GM23338 (cell line): ENCODE results near the gene PRR22. TPM values are rescaled to one million over a fixed set of nuclear protein-coding genes. Genes with fewer than 3 reads are reported as not detected.

ENCODE experiments used
- ATAC-seq: fragments of 200-7000 bp; cut with Tn5 transposase; 3 replicates; pipeline ENCODE4 v1.9.1; 2020
- DNase-seq: peaks from one replicate; pipeline ENCODE4 v3.0.0-alpha.2; 2015; ENCODE audit warnings: low spot score
- H2AFZ ChIP-seq: fragments of 200-600 bp; sonication (generic); 2 replicates; pipeline ENCODE4 v1.8.0; 2016; ENCODE audit warnings: antibody characterized with exemption, mild to moderate bottlenecking, moderate library complexity
- H3F3A ChIP-seq: fragments of 200-600 bp; sonication (generic); replicated peaks from 2 replicates; pipeline ENCODE4 v1.8.0; 2017; ENCODE audit warnings: antibody characterized with exemption, mixed run types, low read depth
- H3K27ac ChIP-seq: fragments of 200-600 bp; sonication (generic); 2 replicates; pipeline ENCODE4 v1.6.1; 2016; ENCODE audit warnings: low read depth
- H3K27me3 ChIP-seq: fragments of 200-600 bp; sonication (generic); 2 replicates; pipeline ENCODE4 v1.8.0; 2016; ENCODE audit warnings: mild to moderate bottlenecking, mixed run types, moderate library complexity; ENCODE audit not compliant: insufficient read depth
- H3K36me3 ChIP-seq: fragments of 200-600 bp; sonication (generic); 2 replicates; pipeline ENCODE4 v1.8.0; 2016; ENCODE audit warnings: mild to moderate bottlenecking; ENCODE audit not compliant: insufficient read depth
- H3K4me1 ChIP-seq: fragments of 200-600 bp; sonication (generic); 2 replicates; pipeline ENCODE4 v1.8.0; 2016; ENCODE audit warnings: mild to moderate bottlenecking, moderate library complexity; ENCODE audit not compliant: insufficient read depth
- H3K4me2 ChIP-seq: fragments of 200-600 bp; sonication (generic); 2 replicates; pipeline ENCODE4 v1.7.1; 2017; ENCODE audit warnings: mixed run types
- H3K4me3 ChIP-seq: fragments of 200-600 bp; sonication (generic); 2 replicates; pipeline ENCODE4 v1.6.1; 2016; ENCODE audit warnings: mixed run types
- H3K79me2 ChIP-seq: fragments of 200-600 bp; sonication (generic); replicated peaks from 2 replicates; pipeline ENCODE4 v1.8.0; 2017; ENCODE audit warnings: mild to moderate bottlenecking; ENCODE audit not compliant: insufficient read depth
- H3K9me2 ChIP-seq: fragments of 200-600 bp; sonication (generic); 2 replicates; pipeline ENCODE4 v1.8.0; 2017; ENCODE audit not compliant: insufficient read depth
- H4K20me1 ChIP-seq: fragments of 200-600 bp; sonication (generic); replicated peaks from 2 replicates; pipeline ENCODE4 v1.8.0; 2017; ENCODE audit warnings: mild to moderate bottlenecking; ENCODE audit not compliant: insufficient read depth
- H3K27ac Mint-ChIP-seq: 2 replicates; pipeline ENCODE4 v1.8.0; 2020; ENCODE audit warnings: inconsistent platforms, mild to moderate bottlenecking, moderate library complexity, mixed read lengths
- H3K27me3 Mint-ChIP-seq: 3 replicates; pipeline ENCODE4 v1.8.0; 2022; ENCODE audit warnings: low read depth, mild to moderate bottlenecking, moderate library complexity, mixed read lengths, inconsistent platforms; ENCODE audit not compliant: insufficient read depth, poor library complexity
- H3K36me3 Mint-ChIP-seq: 3 replicates; pipeline ENCODE4 v1.8.0; 2021; ENCODE audit warnings: low read depth, mild to moderate bottlenecking, inconsistent platforms, moderate library complexity, mixed read lengths
- H3K4me1 Mint-ChIP-seq: 3 replicates; pipeline ENCODE4 v1.8.0; 2020; ENCODE audit warnings: mild to moderate bottlenecking, inconsistent platforms, mixed read lengths
- H3K4me3 Mint-ChIP-seq: 3 replicates; pipeline ENCODE4 v1.8.0; 2021; ENCODE audit warnings: moderate library complexity, mild to moderate bottlenecking, inconsistent platforms, mixed read lengths
- H3K9me3 Mint-ChIP-seq: 3 replicates; pipeline ENCODE4 v1.8.0; 2020; ENCODE audit warnings: moderate library complexity, mild to moderate bottlenecking, inconsistent platforms, mixed read lengths
- CREB1 ChIP-seq: fragments of 250-450 bp; sonication (Bioruptor Pico); IDR thresholded peaks from 2 replicates; pipeline ENCODE4 v1.5.0; 2020; ENCODE audit warnings: low read depth, mild to moderate bottlenecking, moderate library complexity
- EZH2 ChIP-seq: fragments of 200-600 bp; sonication (generic); IDR thresholded peaks from one replicate; pipeline ENCODE4 v1.8.0; 2017; ENCODE audit warnings: antibody characterized with exemption, mild to moderate bottlenecking, low read depth; ENCODE audit not compliant: unreplicated experiment
- EZH2phosphoT487 ChIP-seq: fragments of 200-600 bp; sonication (generic); IDR thresholded peaks from one replicate; pipeline ENCODE4 v1.8.1; 2018; ENCODE audit warnings: antibody characterized with exemption; ENCODE audit not compliant: unreplicated experiment
- JUNB ChIP-seq: IDR thresholded peaks from one replicate; pipeline ENCODE4 v1.6.1; 2016; ENCODE audit warnings: antibody characterized with exemption; ENCODE audit not compliant: unreplicated experiment
- NANOG ChIP-seq: IDR thresholded peaks from 2 replicates; pipeline ENCODE4 v1.6.1; 2016; ENCODE audit warnings: antibody characterized with exemption, borderline replicate concordance
- REST ChIP-seq: IDR thresholded peaks from one replicate; pipeline ENCODE4 v1.6.1; 2018; ENCODE audit warnings: antibody characterized with exemption; ENCODE audit not compliant: unreplicated experiment
- STAT1 ChIP-seq: IDR thresholded peaks from one replicate; pipeline ENCODE4 v1.6.1; 2016; ENCODE audit warnings: antibody characterized with exemption; ENCODE audit not compliant: unreplicated experiment
- polyA plus RNA-seq: library from polyadenylated mRNA; unstranded; fragments of >200 nt; fragmentation: Nextera tagmentation; extraction: Ambion mirVana; gene quantifications from 2 replicates; pipeline ENCODE4 v1.2.1, GENCODE V29; 2016
- total RNA-seq: library from RNA; depleted of rRNA; stranded (reverse); fragments of >200 nt; shearing (Covaris generic); gene quantifications from 2 replicates; pipeline ENCODE4 v1.2.3, GENCODE V29; 2014
- TF ChIP-seq, protein P1 (sequence below), 2 experiments: fragments of 200-600 bp in 1 of 2; sonication (generic) in 1 of 2; conservative IDR thresholded peaks; 2 replicates each; pipeline versions ENCODE4 v1.5.1 to v1.6.1; 2016 to 2017; ENCODE audit warnings: antibody characterized with exemption in 2 of 2, low read depth in 2 of 2, mild to moderate bottlenecking in 2 of 2, moderate library complexity in 1 of 2
- TF ChIP-seq, protein P2 (sequence below): IDR thresholded peaks from 2 replicates; pipeline ENCODE4 v1.6.1; 2016; ENCODE audit warnings: antibody characterized with exemption
- TF ChIP-seq, protein P3 (sequence below): fragments of 250-450 bp; sonication (Bioruptor Pico); IDR thresholded peaks from 2 replicates; pipeline ENCODE4 v1.5.0; 2020; ENCODE audit warnings: mild to moderate bottlenecking, moderate library complexity

PRR22 gene
- total and polyA plus RNA-seq, 2 experiments from 2014 or later = 1.0 to 1.2 TPM

GRCh38 chr19:5742051-5742450, 42.5 kb downstream of the PRR22 start (continued):
- TF ChIP-seq, protein P1, sequence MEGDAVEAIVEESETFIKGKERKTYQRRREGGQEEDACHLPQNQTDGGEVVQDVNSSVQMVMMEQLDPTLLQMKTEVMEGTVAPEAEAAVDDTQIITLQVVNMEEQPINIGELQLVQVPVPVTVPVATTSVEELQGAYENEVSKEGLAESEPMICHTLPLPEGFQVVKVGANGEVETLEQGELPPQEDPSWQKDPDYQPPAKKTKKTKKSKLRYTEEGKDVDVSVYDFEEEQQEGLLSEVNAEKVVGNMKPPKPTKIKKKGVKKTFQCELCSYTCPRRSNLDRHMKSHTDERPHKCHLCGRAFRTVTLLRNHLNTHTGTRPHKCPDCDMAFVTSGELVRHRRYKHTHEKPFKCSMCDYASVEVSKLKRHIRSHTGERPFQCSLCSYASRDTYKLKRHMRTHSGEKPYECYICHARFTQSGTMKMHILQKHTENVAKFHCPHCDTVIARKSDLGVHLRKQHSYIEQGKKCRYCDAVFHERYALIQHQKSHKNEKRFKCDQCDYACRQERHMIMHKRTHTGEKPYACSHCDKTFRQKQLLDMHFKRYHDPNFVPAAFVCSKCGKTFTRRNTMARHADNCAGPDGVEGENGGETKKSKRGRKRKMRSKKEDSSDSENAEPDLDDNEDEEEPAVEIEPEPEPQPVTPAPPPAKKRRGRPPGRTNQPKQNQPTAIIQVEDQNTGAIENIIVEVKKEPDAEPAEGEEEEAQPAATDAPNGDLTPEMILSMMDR (conservative IDR thresholded peaks at IDR 0.05; ENCODE audit: low read depth in 2 of 2) = no peak
- TF ChIP-seq REST = no peak
- TF ChIP-seq CREB1 = no peak
- TF ChIP-seq STAT1 = no peak

GRCh38 chr19:5738423-5738822, 46.1 kb downstream of the PRR22 start:
- Histone ChIP-seq H3K4me3 (no peak overlapping the region), H3K4me1 (no peaks in the 10 kb centered on the region), H3F3A (no peaks in the 10 kb centered on the region), H3K9me2 (no peaks in the 10 kb centered on the region), H3K4me2 (no peak overlapping the region), H2AFZ (no peak overlapping the region), H3K79me2 (no peaks in the 10 kb centered on the region), H3K36me3 (no peaks in the 10 kb centered on the region), H3K27me3 (no peaks in the 10 kb centered on the region), H3K27ac (no peak overlapping the region), H4K20me1 (no peaks in the 10 kb centered on the region)
- Mint-ChIP-seq H3K27ac (no peak overlapping the region), H3K36me3 (no peaks in the 10 kb centered on the region), H3K4me1 (no peaks in the 10 kb centered on the region), H3K27me3 (peaks cover 2% of the 10 kb centered on the region), H3K9me3 (no peaks in the 10 kb centered on the region; the same call in 2 of the 3 replicates), H3K4me3 (no peak overlapping the region)
- ATAC-seq (no peak), DNase-seq (no peak)
- TF ChIP-seq, protein P2, sequence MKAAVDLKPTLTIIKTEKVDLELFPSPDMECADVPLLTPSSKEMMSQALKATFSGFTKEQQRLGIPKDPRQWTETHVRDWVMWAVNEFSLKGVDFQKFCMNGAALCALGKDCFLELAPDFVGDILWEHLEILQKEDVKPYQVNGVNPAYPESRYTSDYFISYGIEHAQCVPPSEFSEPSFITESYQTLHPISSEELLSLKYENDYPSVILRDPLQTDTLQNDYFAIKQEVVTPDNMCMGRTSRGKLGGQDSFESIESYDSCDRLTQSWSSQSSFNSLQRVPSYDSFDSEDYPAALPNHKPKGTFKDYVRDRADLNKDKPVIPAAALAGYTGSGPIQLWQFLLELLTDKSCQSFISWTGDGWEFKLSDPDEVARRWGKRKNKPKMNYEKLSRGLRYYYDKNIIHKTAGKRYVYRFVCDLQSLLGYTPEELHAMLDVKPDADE = no peak
- no peak for TF ChIP-seq NANOG
- TF ChIP-seq JUNB = no peak
- no peak for TF ChIP-seq CREB1
- no peak for TF ChIP-seq STAT1
- TF ChIP-seq EZH2 = no peak
- TF ChIP-seq, protein P1 (conservative IDR thresholded peaks at IDR 0.05; ENCODE audit: low read depth in 2 of 2) = no peak
- TF ChIP-seq, protein P3, sequence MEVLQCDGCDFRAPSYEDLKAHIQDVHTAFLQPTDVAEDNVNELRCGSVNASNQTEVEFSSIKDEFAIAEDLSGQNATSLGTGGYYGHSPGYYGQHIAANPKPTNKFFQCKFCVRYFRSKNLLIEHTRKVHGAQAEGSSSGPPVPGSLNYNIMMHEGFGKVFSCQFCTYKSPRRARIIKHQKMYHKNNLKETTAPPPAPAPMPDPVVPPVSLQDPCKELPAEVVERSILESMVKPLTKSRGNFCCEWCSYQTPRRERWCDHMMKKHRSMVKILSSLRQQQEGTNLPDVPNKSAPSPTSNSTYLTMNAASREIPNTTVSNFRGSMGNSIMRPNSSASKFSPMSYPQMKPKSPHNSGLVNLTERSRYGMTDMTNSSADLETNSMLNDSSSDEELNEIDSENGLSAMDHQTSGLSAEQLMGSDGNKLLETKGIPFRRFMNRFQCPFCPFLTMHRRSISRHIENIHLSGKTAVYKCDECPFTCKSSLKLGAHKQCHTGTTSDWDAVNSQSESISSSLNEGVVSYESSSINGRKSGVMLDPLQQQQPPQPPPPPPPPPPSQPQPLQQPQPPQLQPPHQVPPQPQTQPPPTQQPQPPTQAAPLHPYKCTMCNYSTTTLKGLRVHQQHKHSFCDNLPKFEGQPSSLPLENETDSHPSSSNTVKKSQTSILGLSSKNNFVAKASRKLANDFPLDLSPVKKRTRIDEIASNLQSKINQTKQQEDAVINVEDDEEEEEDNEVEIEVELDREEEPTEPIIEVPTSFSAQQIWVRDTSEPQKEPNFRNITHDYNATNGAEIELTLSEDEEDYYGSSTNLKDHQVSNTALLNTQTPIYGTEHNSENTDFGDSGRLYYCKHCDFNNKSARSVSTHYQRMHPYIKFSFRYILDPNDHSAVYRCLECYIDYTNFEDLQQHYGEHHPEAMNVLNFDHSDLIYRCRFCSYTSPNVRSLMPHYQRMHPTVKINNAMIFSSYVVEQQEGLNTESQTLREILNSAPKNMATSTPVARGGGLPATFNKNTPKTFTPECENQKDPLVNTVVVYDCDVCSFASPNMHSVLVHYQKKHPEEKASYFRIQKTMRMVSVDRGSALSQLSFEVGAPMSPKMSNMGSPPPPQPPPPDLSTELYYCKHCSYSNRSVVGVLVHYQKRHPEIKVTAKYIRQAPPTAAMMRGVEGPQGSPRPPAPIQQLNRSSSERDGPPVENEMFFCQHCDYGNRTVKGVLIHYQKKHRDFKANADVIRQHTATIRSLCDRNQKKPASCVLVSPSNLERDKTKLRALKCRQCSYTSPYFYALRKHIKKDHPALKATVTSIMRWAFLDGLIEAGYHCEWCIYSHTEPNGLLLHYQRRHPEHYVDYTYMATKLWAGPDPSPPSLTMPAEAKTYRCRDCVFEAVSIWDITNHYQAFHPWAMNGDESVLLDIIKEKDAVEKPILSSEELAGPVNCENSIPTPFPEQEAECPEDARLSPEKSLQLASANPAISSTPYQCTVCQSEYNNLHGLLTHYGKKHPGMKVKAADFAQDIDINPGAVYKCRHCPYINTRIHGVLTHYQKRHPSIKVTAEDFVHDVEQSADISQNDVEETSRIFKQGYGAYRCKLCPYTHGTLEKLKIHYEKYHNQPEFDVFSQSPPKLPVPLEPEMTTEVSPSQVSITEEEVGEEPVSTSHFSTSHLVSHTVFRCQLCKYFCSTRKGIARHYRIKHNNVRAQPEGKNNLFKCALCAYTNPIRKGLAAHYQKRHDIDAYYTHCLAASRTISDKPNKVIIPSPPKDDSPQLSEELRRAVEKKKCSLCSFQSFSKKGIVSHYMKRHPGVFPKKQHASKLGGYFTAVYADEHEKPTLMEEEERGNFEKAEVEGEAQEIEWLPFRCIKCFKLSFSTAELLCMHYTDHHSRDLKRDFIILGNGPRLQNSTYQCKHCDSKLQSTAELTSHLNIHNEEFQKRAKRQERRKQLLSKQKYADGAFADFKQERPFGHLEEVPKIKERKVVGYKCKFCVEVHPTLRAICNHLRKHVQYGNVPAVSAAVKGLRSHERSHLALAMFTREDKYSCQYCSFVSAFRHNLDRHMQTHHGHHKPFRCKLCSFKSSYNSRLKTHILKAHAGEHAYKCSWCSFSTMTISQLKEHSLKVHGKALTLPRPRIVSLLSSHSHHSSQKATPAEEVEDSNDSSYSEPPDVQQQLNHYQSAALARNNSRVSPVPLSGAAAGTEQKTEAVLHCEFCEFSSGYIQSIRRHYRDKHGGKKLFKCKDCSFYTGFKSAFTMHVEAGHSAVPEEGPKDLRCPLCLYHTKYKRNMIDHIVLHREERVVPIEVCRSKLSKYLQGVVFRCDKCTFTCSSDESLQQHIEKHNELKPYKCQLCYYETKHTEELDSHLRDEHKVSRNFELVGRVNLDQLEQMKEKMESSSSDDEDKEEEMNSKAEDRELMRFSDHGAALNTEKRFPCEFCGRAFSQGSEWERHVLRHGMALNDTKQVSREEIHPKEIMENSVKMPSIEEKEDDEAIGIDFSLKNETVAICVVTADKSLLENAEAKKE = no peak
- no peak for TF ChIP-seq EZH2phosphoT487
